Breast epithelium (tissue), 3 donors: ENCODE measurements around the gene MAPK1.

ENCODE experiments used
- CTCF ChIP-seq, 3 donors: fragments of 450-650 bp; IDR thresholded peaks; one replicate each; pipeline ENCODE4 v1.5.1; 2016 to 2017; ENCODE audit warnings: antibody characterized with exemption in 3 of 3, mild to moderate bottlenecking in 3 of 3, moderate library complexity in 3 of 3
- POLR2A ChIP-seq: fragments of 450-650 bp; IDR thresholded peaks from one replicate; pipeline ENCODE4 v1.6.1; 2016; ENCODE audit warnings: antibody characterized with exemption, mild to moderate bottlenecking, moderate library complexity
- POLR2AphosphoS5 ChIP-seq, 3 donors: sonication (generic); formaldehyde crosslinking; IDR thresholded peaks; one replicate each; pipeline ENCODE4 v1.6.1; 2017; ENCODE audit warnings: antibody characterized with exemption in 3 of 3

GRCh38 chr22:21823740-21824444 is 43.6 kb downstream of the MAPK1 start:
- no peak for TF ChIP-seq POLR2A
- TF ChIP-seq CTCF (IDR thresholded peaks at IDR 0.05) = no peak
- no peak for TF ChIP-seq POLR2AphosphoS5 (IDR thresholded peaks at IDR 0.05)
